ENCODE data around the gene NRF1.
"Not testable (repeated sequence)": the region's sequence is repeated elsewhere in the genome, so short reads cannot be mapped to it uniquely, and the experiment has no call there.

The NRF1 gene

DNA sequence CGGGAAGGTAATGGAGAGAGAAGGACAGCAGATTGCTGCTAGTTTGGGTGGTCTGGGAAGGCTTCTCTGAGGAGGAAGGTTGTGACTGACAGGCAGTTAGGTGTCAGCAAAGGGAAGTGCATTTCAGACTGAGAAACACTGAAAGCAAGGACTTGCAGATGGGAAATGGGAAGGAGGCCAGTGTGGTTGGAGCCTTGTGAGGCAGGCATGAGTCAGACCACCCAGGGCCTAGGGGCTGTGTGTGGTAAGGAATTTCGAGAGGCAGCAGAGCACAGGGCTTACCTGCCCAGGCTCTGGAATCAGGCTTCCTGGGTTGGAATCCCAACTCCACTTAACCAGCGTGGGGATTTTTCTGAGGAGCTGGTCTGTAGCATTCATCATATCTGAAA, 53.5 kb downstream of the NRF1 start:
- H3K27me3 ChIP-seq (replicated peaks; ENCODE audit: control insufficient read depth, insufficient read depth, low read length), result no peaks in the 10 kb centered on the region
- TF ChIP-seq, protein P1, sequence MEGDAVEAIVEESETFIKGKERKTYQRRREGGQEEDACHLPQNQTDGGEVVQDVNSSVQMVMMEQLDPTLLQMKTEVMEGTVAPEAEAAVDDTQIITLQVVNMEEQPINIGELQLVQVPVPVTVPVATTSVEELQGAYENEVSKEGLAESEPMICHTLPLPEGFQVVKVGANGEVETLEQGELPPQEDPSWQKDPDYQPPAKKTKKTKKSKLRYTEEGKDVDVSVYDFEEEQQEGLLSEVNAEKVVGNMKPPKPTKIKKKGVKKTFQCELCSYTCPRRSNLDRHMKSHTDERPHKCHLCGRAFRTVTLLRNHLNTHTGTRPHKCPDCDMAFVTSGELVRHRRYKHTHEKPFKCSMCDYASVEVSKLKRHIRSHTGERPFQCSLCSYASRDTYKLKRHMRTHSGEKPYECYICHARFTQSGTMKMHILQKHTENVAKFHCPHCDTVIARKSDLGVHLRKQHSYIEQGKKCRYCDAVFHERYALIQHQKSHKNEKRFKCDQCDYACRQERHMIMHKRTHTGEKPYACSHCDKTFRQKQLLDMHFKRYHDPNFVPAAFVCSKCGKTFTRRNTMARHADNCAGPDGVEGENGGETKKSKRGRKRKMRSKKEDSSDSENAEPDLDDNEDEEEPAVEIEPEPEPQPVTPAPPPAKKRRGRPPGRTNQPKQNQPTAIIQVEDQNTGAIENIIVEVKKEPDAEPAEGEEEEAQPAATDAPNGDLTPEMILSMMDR (IDR thresholded peaks at IDR 0.05; ENCODE audit: insufficient read depth, low read length, poor library complexity, severe bottlenecking), result no peak
- peaks cover 2% of the 10 kb centered on the region for H3K36me3 ChIP-seq (ENCODE audit: control insufficient read depth, insufficient read depth, low read length)
- H3K4me3 ChIP-seq (replicated peaks; ENCODE audit: low read depth, low read length), result no peak overlapping the region
- DNase-seq (ENCODE audit: extremely low read depth, insufficient read length), result no peak

DNA sequence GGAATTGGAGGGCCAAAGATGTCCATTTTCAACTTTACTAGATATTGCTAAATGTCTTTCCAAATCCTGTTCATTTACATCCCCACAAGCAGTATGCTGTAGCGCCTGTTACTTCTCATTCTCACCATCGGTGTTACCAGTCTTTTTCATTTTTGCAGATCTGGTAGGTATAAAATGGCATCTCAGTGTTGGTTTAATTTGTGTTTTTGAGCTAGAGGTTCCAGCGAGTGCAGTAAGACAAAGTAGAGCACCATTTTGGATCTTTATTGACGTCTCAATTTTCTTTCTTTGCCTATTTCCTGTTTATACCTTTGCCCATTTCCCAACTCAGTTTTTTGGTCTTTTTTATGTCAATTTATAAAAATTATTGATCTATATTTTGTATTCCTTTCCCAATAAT, 55.6 kb downstream of the NRF1 start:
- H3K36me3 ChIP-seq (ENCODE audit: control insufficient read depth, insufficient read depth, low read length), result peaks cover 3% of the 10 kb centered on the region
- TF ChIP-seq, protein P1 (IDR thresholded peaks at IDR 0.05; ENCODE audit: insufficient read depth, low read length, poor library complexity, severe bottlenecking), result no peak
- H3K27me3 ChIP-seq (replicated peaks; ENCODE audit: control insufficient read depth, insufficient read depth, low read length), result no peaks in the 10 kb centered on the region
- DNase-seq (ENCODE audit: extremely low read depth, insufficient read length), result no peak
- H3K4me3 ChIP-seq (replicated peaks; ENCODE audit: low read depth, low read length), result no peak overlapping the region

DNA sequence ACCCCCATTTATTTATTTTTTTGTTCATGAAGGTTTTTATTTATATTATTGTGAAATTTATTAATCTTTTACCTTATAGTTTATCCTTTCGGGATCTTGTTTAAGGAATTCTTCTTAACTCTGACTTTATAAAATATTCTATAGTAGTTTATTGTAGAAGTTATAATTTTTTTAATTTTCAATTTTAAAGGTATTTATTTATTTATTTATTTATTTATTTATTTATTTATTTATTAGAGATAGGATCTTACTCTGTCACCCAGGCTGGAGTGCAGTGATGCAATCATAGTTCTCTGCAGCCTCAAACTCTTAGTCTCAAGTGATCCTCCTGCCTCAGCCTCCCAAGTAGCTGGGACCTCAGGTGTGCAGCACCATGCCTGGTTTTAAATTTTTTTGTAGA, 56.0 kb downstream of the NRF1 start:
- Histone ChIP-seq H3K27me3 (replicated peaks; ENCODE audit: control insufficient read depth, insufficient read depth, low read length) (no peaks in the 10 kb centered on the region), H3K4me3 (replicated peaks; ENCODE audit: low read depth, low read length) (no peak overlapping the region), H3K36me3 (ENCODE audit: control insufficient read depth, insufficient read depth, low read length) (peaks cover 6% of the 10 kb centered on the region)
- TF ChIP-seq, protein P1 (IDR thresholded peaks at IDR 0.05; ENCODE audit: insufficient read depth, low read length, poor library complexity, severe bottlenecking), result no peak
- no peak for DNase-seq (ENCODE audit: extremely low read depth, insufficient read length)

DNA sequence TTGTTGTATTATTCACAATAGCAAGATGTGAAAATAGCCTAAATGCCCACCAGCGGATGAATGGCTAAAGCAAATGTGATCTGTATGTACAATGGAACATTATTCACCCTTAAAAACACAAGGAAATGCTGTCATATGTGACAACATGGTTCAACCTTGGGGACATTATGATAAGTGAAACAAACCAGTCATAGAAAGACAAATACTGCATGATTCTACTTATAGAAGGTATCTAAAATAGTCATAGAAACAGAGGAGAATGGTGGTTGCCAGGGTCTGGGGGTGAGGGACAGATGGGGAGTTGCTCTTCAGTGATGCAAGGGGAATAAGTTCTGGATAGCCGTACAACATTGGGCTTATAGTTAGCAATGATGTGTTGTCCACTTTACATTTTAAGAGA, 58.4 kb downstream of the NRF1 start:
- Histone ChIP-seq H3K36me3 (ENCODE audit: control insufficient read depth, insufficient read depth, low read length) (peaks cover 7% of the 10 kb centered on the region), H3K27me3 (replicated peaks; ENCODE audit: control insufficient read depth, insufficient read depth, low read length) (no peaks in the 10 kb centered on the region), H3K4me3 (replicated peaks; ENCODE audit: low read depth, low read length) (no peak overlapping the region)
- no peak for DNase-seq (ENCODE audit: extremely low read depth, insufficient read length)
- TF ChIP-seq, protein P1 (IDR thresholded peaks at IDR 0.05; ENCODE audit: insufficient read depth, low read length, poor library complexity, severe bottlenecking), result no peak

DNA sequence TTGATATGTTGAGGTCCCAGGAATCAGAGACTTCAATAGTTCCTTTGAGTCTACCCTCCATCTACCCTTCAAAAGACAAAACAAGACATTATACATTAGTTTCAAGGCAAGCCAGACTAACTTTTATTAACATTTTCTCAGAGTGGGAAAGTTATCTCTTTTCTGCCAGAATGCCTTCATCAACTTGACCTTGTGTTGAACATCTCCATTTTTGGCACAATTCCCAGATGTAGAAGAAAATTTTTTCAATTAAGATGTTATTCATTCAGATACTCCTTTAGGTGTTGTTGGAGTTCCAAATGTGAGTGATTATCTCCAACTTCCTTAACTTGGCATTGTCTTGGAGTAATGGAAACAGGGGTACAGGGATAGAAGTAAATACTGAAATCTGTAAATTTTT, 59.1 kb downstream of the NRF1 start:
- TF ChIP-seq, protein P1 (IDR thresholded peaks at IDR 0.05; ENCODE audit: insufficient read depth, low read length, poor library complexity, severe bottlenecking), result no peak
- H3K4me3 ChIP-seq (replicated peaks; ENCODE audit: low read depth, low read length), result no peak overlapping the region
- peaks cover 7% of the 10 kb centered on the region for H3K36me3 ChIP-seq (ENCODE audit: control insufficient read depth, insufficient read depth, low read length)
- no peaks in the 10 kb centered on the region for H3K27me3 ChIP-seq (replicated peaks; ENCODE audit: control insufficient read depth, insufficient read depth, low read length)
- DNase-seq (ENCODE audit: extremely low read depth, insufficient read length), result no peak

DNA sequence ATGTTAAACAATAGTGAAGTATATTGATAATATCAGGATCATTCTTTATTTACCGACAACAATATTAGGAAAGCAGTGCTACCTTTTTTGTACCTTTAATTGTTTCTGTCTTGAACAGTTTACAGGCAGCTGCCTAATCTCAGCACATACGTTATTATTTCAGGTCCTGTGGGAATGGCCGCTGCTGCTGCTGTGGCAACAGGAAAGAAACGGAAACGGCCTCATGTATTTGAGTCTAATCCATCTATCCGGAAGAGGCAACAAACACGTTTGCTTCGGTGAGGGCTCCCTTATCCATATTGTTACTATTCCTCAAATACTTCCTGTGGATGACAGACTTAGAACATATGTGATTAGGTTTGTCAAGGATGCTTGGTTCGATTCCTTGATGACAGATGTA, 59.7 kb downstream of the NRF1 start:
- H3K4me3 ChIP-seq (replicated peaks; ENCODE audit: low read depth, low read length), result no peak overlapping the region
- no peak for DNase-seq (ENCODE audit: extremely low read depth, insufficient read length)
- H3K27me3 ChIP-seq (replicated peaks; ENCODE audit: control insufficient read depth, insufficient read depth, low read length), result no peaks in the 10 kb centered on the region
- H3K36me3 ChIP-seq (ENCODE audit: control insufficient read depth, insufficient read depth, low read length), result peaks cover 7% of the 10 kb centered on the region
- TF ChIP-seq, protein P1 (IDR thresholded peaks at IDR 0.05; ENCODE audit: insufficient read depth, low read length, poor library complexity, severe bottlenecking), result no peak

DNA sequence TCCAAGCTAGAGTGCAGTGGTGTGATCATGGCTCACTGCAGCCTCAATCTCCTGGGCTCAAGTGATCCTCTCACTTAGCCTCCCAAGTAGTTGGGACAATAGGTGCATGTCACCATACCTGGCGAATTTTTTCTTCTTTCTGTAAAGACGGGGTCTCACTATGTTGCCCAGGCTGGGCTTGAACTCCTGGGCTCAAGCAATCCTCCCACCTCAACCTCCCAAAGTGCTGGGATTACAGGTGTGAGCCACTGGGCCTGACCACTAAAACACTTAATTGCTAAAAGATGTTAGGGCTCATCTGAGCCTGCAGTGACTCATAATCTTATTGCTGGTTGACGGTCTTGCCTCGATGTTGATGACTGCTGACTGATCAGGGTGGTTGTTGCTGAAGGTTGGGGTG, 63.0 kb downstream of the NRF1 start:
- H3K36me3 ChIP-seq (ENCODE audit: control insufficient read depth, insufficient read depth, low read length); H3K4me3 ChIP-seq (replicated peaks; ENCODE audit: low read depth, low read length); DNase-seq (ENCODE audit: extremely low read depth, insufficient read length); H3K27me3 ChIP-seq (replicated peaks; ENCODE audit: control insufficient read depth, insufficient read depth, low read length): not testable (repeated sequence)
